ENCODE results near the gene IRF2BP2. TPM values are rescaled to one million over a fixed set of nuclear protein-coding genes. Genes with fewer than 3 reads are reported as not detected.

The IRF2BP2 gene
- total and polyA plus RNA-seq, 4 donors: 49.3 to 197 (median 110) TPM

- Histone ChIP-seq H3K9ac (ENCODE audit: insufficient read depth in 1 of 2, low read length in 2 of 2) (no peak overlapping the region), H3K4me3 (no peak overlapping the region), H3K27ac (ENCODE audit: low read depth in 1 of 2, low read length in 1 of 2) (no peak overlapping the region), H3K27me3 (ENCODE audit: control insufficient read depth in 3 of 3, insufficient read depth in 3 of 3, low read length in 2 of 3) (no peaks in the 10 kb centered on the region), H3K36me3 (ENCODE audit: control insufficient read depth in 4 of 4, insufficient read depth in 4 of 4, low read length in 4 of 4) (no peaks in the 10 kb centered on the region), H3K9me3 (ENCODE audit: control insufficient read depth in 4 of 4, insufficient read depth in 3 of 4, low read length in 3 of 4) (peaks cover 0 to 1% (median 0%) of the 10 kb centered on the region in 4 donors), H3K4me1 (ENCODE audit: control insufficient read depth in 5 of 5, insufficient read depth in 5 of 5, low read length in 5 of 5) (peaks cover 0 to 11% (median 2%) of the 10 kb centered on the region in 5 donors)
- ATAC-seq (ENCODE audit: insufficient read depth, low FRiP score): no peak
- no peak for DNase-seq
- TF ChIP-seq CTCF (IDR thresholded peaks at IDR 0.05; ENCODE audit: control extremely low read depth, extremely low read depth): no peak
- 84 to 89% methylated on average over 12 of the region's 12 CpGs for WGBS, 2 donors
These were observed 23.0 kb downstream of the IRF2BP2 start for GRCh38 chr1:234586892-234587485.

- DNase-seq (no peak), ATAC-seq (ENCODE audit: insufficient read depth, low FRiP score) (no peak)
- no peaks in the 10 kb centered on the region for H3K27me3 ChIP-seq (ENCODE audit: control insufficient read depth in 3 of 3, insufficient read depth in 3 of 3, low read length in 2 of 3)
- H3K27ac ChIP-seq (ENCODE audit: low read depth in 1 of 2, low read length in 1 of 2): peak overlapping the region in 1 of 2 donors; percentile 45
- H3K4me3 ChIP-seq: no peak overlapping the region
- peaks cover 0 to 1% (median 0%) of the 10 kb centered on the region in 4 donors for H3K9me3 ChIP-seq (ENCODE audit: control insufficient read depth in 4 of 4, insufficient read depth in 3 of 4, low read length in 3 of 4)
- WGBS, 2 donors: 95% methylated on average over 5 of the region's 5 CpGs
- no peak for TF ChIP-seq CTCF (IDR thresholded peaks at IDR 0.05; ENCODE audit: control extremely low read depth, extremely low read depth)
- peaks cover 0 to 11% (median 2%) of the 10 kb centered on the region in 5 donors for H3K4me1 ChIP-seq (ENCODE audit: control insufficient read depth in 5 of 5, insufficient read depth in 5 of 5, low read length in 5 of 5)
- H3K9ac ChIP-seq (ENCODE audit: insufficient read depth in 1 of 2, low read length in 2 of 2): no peak overlapping the region
- no peaks in the 10 kb centered on the region for H3K36me3 ChIP-seq (ENCODE audit: control insufficient read depth in 4 of 4, insufficient read depth in 4 of 4, low read length in 4 of 4)
These were observed 23.7 kb downstream of the IRF2BP2 start for GRCh38 chr1:234586304-234586703.

- Histone ChIP-seq H3K9me3 (ENCODE audit: control insufficient read depth in 4 of 4, insufficient read depth in 3 of 4, low read length in 3 of 4) (peaks cover 0 to 1% (median 0%) of the 10 kb centered on the region in 4 donors), H3K4me3 (no peak overlapping the region), H3K9ac (ENCODE audit: insufficient read depth in 1 of 2, low read length in 2 of 2) (no peak overlapping the region), H3K27me3 (ENCODE audit: control insufficient read depth in 3 of 3, insufficient read depth in 3 of 3, low read length in 2 of 3) (no peaks in the 10 kb centered on the region), H3K36me3 (ENCODE audit: control insufficient read depth in 4 of 4, insufficient read depth in 4 of 4, low read length in 4 of 4) (no peaks in the 10 kb centered on the region), H3K27ac (ENCODE audit: low read depth in 1 of 2, low read length in 1 of 2) (peak overlapping the region in 1 of 2 donors; percentile 45), H3K4me1 (ENCODE audit: control insufficient read depth in 5 of 5, insufficient read depth in 5 of 5, low read length in 5 of 5) (peaks cover 0 to 11% (median 2%) of the 10 kb centered on the region in 5 donors)
- peak in 1 of 3 donors; percentile 28 for DNase-seq
- 81 to 91% methylated on average over 8 of the region's 8 CpGs for WGBS, 2 donors
- no peak for TF ChIP-seq CTCF (IDR thresholded peaks at IDR 0.05; ENCODE audit: control extremely low read depth, extremely low read depth)
- ATAC-seq (ENCODE audit: insufficient read depth, low FRiP score): no peak
These were observed 24.5 kb downstream of the IRF2BP2 start for GRCh38 chr1:234585330-234586055.
